CD4-positive, alpha-beta T cell treated with Interleukin-1 beta for 1 hour (primary cell): ENCODE results near the gene SLC7A14.

Source experiments
- DNase-seq, 2 donors: peaks; one replicate each; pipeline ENCODE4 v3.0.0-alpha.2; 2020 to 2022

SLC7A14 gene

DNA sequence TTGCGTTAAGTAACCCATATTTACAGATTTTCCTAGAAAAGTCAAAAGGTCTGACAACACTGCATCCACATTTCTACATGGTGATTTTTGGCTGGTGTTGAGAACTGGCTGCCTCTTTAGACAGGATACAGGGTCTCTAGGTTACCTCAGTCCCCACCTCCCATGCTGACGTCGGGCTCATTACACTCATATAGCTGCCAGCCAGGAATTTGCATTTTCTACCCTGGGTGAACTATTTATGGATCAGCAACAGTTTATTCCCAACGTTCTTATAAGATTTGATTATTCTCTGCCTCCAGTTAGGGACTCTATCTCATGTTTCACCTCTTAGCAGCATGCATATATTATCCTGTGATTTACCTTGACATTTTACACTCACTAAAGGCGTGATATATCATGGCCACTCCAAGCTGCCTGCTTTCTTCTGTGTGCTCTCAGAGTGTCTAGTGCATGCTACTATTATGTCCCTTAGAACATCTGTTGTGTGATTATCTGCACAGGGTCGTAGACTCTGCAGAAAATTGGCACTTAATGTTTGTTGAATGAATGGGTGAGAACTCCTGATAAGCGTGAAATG is 118.2 kb downstream of the SLC7A14 start:
- DNase-seq = no peak

DNA sequence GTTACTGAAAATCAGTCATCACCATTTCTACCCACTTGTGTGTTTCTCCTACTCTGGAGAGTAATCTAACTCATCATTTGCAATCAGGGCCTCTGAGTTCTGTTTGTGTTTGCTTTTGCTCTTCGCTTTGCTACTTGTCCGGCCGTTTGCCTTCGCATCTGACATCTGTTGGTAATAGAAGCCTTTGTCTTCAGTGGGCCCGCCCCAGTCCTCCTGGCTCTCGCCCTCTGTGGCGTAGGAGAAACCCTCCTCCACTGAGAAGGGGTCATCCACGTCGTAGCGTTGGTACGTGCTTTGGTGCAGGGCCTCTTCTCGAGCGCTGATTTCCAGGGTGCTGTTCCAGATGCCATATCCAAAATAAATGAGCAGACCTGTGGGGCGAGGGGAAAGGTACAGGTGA is 118.9 kb downstream of the SLC7A14 start:
- no peak for DNase-seq

DNA sequence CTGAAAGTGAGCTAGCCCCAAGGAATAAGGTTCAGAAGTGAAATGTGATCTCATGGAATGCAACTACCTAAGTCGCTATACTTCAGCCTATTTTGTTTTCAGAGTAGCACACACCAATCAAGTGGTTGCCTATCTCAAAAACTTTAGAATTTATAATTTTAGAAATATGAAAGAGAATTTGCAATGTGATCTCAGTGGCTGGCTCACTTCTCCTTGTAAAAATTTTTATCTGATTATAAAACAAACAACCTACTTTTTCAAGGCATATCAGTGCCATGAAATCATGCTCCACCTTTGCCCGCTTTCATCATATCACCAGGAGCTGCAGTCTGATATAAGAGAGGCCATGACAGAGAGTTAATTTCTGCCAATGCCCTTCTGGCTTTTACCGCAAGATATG is 119.9 kb downstream of the SLC7A14 start:
- no peak for DNase-seq

DNA sequence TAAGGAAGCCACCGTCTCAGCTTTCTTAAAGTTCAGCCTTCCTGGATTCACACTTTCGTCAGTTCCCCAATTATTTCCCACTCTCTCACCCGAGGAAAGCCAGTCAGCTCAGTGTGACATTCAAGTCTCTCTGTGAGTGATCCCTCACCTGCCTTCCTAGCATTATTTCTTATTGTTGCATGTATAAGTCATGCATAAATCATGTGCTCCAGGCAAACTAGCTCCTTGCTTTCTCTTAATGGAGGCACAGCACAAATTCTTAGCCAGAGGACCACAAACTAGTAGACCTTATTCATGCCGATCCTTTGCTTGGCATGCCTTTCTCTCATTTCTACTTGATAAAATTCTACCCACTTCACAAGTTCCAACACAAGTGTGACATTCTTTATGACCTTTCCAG is 122.9 kb downstream of the SLC7A14 start:
- no peak for DNase-seq

DNA sequence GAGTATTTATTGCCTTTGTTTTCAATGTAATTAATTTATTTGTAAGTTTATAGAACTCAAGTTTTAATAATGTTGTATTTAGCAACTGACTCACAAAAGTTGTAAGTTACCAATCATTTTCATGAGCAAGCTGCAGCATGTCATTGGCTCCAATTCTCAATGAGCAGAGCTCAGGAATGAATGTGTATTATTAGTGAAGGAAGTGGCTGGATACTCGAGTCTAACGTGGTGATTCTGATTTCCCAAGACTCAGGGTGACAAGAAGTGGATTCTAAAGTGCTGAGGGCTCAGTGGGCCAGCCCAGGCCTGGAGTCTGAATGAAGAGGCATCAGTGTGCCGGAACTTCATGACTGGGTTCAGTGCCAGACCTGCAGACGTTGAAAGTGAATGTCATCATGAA is 127.6 kb downstream of the SLC7A14 start:
- DNase-seq = no peak

DNA sequence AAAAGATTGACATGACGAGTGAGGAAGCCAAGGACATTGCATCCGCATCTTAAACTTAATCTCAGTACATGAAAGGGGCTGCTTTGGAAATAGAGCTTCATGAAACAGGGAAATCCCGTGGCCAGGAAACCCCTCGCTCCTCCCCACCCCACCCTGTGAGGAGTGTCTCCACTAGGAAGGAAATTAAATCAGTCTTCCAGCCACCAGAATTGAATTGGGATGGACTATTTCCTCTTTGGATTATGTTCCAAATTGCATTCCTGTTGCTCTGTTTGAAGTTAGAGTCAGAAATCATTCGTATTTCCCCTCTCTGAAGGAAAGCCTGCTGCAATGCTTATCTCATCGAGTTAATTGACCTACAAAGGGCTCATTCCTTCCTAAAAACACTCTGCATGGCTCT is 131.4 kb downstream of the SLC7A14 start:
- DNase-seq = no peak

DNA sequence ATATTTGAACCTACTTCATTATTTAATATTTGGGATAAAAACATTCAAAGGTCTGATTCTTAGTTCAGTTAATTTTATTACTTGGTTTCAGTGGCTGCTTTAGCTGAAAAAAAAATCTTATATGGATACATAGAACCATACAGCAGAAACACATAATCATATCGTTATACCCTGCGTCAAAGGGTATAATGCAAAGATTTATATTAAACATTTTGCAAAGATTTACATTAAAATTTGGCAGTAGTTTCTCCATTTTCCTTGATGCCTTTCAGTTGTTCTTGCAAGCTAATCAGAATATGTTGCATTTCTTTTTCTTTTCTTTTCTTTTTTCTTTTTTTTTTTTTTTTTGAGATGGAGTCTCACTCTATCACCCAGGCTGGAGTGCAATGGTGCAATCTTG is 135.8 kb downstream of the SLC7A14 start:
- DNase-seq = no peak

DNA sequence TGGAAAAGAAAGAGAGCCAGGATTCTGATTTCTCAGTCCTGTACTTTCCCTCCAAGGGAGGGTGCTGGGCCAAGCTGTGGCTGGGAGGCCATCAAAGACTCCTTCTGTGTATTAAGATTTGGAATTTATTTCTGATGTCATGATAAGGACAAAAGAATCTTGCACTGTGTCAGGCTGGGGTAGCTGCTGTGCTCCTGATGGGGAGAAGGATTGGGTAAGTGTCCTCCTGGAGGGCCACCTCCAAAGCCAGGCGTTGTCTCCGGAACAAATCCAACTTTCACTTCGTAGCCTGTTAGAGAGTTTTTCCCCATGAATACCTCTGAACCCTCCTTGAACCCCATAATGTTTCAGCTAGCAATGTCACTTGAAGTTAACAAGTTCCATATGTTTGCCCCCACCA is 137.3 kb downstream of the SLC7A14 start:
- DNase-seq = no peak

DNA sequence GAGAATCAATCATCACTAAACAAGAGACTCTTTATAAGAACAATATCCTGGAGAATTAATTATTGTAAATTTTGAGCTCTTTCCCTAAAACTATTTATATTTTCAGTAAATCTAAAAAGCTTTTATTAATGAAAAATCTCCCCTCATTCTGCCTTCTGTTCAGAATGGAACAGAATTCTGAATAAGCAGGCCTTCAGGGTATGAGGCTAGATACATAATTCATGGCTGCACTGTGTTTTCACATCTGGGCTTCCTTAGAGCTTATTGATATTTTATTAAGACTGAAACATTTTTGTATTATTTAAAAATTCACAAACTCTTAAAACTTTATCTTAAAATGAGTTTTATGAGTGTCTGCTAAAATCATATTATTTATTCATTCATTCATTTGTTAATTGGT is 142.4 kb downstream of the SLC7A14 start:
- no peak for DNase-seq

DNA sequence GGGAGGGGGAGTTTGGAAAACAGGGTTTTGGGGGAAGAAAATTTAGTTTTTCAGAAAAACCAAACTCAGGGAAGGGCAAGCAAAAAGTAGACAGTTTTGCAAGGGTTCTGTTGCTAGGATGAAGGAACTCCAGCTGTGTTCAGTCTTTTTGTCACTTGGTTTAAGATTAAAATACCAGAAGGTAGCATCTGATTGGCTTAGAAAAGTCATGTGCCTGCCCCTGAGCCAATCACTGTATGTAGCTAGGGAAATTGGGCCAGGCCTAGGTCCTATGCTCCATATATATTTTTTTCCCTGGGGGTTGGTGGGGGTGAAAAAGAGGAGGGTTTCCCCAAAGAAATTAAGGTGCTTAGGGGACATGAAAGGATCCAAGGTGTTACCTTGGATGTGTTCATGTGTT is 142.9 kb downstream of the SLC7A14 start:
- no peak for DNase-seq

DNA sequence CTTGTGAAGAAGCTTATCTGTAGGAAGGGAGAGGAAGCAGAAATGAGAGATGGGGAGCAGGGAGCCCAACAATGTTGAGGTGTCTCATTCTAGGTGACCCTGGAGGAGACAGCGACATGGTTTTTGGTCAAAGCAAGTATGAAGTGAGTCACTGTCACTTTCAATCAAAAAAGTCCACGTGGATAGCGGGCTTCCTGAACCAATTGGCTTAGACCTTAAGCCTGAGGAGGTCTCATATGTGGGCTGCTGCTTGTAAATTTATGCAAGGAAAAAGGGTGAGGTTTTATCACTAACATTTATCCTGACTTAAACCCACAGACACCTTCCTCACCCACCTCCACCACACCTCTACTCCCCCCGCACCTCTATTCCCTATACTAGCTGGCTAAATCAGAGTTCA is 144.5 kb downstream of the SLC7A14 start:
- DNase-seq = no peak

DNA sequence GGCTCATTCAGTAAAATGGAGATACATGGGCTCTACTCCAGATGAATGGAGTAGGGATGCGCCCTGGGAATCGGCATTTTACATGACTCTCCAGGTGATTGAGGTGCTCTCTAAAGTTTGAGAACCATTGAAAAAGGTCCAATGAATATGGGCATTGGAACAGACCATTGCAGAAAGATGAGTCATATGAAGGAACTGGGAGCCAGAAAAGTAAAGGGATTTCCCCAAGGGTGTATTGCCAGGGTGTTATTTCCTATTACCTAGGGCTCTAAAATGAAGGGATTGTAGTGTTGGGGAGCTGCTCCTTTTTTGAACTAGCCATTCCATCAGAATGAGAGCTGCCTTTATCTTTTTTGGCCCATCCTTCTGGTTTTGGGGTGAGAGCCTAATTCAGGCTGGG is 145.5 kb downstream of the SLC7A14 start:
- DNase-seq = no peak

DNA sequence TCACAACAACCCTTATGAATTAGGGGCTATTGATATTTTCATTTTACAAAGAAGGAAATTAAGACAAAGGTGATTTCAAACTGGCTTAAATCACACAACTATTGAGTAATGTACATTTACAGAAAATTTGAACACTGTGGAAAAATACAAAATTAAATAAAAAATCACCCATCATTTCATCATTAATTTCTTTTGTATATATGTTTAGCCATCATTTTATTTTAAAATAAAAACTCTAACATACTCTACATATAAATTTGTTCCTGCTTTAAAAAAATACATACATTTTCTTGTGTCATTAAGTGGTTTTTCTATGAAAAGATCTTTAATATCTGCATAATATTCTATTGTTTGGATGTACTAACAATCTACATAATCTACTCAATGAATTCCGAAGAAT is 147.0 kb downstream of the SLC7A14 start:
- no peak for DNase-seq

DNA sequence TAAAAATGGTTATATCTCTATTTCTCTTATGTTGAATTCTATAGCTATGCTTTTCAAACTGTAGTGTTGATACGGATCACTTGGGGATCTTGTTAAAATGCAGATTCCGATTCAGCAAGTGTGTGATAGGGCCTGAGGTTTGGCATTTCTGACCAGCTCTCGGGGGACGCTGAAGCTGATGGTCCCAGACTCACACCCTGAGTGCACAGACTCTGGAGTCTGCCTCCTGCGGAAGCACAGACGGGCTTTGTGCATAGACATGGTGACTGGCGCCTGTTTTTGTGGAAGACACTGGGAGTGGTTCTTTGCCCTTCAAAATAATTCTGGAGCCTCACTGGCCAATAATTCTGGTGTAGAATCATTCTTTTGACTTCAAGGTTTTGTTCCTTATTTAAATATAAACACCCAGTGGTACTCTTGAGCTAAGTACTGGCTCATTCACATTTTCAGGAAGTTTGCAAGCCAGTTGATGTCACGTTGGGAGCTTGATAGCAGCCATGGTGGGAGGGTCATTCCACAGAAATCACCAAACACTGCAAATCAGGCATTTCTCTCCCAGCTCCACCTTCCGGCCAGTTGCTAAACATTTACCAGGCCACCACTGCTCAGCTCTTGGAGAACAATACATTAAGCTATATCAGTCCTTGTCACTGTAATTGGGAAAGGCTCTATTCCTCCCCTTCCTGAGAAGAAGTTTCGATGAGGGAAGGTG is 148.0 kb downstream of the SLC7A14 start:
- DNase-seq = no peak

DNA sequence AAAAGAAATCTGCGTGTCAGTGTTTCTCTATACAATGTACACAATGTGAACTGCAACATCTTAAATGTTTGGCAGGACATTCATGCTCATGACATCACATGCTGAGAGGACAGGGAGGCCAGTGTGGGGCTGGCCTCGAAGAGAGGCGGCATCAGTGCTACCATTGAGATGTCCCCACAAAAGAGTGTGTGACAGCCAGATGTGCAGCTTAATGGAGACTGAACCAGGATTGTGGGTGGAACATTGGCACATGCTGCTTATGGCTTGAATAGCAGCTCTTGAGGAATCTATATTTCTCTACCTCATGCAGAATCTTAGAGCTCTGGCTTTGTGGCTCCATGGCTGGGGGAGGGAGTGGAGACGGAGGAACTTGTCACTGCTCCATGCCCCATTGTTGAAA is 148.7 kb downstream of the SLC7A14 start:
- no peak for DNase-seq

DNA sequence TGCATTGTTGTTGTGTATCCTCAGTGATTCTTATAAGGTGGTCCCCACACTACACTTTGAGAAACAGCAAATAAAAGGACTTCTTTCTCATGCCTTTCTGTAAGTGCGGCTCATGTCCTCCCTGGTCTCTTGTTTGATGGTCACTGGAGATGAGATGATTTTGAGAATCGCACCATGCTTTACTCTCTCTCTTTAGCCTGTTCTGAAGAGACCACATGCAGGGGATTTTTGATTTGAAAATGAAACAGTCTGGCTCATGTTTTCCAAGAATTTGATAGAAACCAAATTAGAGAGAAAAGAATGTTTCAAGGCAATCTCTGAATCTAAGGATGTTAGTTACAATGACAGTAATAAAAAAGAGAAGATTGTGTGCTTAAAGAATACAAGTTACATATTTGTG is 149.2 kb downstream of the SLC7A14 start:
- DNase-seq = no peak

DNA sequence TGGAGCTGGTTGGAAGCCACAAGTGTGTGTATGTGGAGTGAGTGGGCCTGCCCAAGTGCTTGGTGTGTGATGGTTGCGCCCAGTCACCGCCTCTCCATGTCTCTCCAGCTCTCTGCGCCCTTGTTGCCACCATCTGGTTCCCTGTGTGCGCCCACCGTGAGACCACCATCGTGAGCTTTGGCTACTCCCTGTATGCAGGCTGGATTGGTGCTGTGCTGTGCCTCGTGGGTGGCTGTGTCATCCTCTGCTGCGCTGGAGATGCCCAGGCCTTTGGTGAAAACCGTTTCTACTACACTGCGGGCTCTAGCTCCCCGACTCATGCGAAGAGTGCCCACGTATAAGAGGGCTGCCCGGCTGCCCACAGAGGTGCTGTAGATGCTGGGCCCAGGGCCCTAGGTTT is 153.5 kb downstream of the SLC7A14 start:
- no peak for DNase-seq

DNA sequence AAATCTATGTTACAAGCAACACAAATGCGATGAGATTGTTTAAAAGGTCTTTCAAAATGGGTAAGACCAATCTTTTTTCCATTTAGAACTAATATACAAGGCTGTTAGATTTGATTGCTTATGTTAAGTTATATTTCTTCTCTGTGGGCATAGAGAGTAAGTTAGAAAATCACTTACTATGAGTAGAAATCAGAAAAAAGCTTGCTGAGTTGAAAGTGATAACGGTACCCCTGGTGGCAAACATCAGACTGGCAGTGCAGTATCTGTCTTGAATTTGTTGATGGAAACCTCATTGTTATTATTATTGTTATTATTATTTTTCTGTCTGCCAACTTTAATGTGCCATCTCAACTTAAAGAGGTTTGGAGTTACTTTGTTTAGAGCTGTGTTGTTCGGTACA is 154.8 kb downstream of the SLC7A14 start:
- no peak for DNase-seq

DNA sequence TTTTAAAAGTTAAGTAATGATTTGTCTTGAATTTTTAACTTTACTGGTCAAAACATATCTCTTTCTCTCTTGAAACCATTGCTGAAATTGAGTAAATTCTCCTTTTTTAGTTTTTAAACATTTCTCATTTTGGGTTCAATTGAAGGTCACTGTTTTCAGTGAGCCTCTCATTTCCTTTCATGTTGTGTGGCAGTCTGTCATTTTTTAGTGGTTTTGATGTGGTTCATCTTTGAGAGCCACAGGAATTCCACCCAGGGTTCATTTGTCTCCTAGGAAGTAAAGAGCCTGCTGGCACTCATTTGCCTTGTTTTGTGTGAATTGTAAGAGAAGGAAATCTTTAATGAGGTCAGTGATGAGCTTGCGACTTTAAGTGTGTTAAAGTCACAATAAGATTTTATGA is 156.8 kb downstream of the SLC7A14 start:
- no peak for DNase-seq

DNA sequence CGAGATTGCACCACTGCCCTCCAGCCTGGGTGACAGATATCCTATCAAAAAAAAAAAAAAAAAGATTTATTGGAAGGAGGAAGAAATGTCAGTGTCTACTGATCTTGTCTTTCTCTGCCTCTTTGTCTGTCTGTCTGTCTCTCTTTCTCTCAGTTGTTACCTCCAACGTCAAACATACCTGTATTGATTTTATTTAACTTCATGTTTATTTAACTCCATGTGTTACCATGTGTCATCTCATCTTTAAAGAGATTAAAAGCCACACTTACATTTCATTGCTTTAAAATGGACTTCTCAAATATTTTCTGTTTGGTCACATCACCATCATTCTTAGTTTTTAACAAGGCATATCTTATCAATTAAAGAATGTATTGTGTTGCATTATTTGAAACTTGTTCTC is 157.8 kb downstream of the SLC7A14 start:
- no peak for DNase-seq

DNA sequence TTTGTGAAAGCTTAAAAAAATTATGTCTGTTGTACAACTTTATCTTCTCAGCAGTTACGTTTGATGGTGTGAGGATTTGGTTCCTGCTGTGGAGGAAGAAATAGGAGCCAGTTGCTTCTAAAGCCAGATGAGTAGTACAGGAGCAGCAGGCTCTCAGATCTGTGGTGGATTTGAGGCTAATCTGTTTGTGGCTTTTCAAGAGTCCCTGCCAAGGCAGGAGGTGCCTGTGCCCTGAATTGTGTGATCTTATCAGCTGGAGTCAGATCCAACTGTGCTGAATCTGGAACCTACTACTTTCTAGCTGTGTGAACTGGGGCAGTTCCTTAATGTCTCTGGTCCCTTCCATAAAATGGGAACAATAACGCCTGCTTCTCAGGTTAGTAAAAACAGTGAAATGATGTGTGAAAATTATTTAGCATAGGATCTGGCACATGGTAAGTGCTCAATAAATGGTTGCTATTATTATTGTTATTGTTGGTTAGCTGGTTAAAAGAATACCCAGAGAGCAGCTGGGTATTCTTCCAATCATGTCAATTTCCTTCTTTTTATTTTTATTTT is 159.6 kb downstream of the SLC7A14 start:
- no peak for DNase-seq

DNA sequence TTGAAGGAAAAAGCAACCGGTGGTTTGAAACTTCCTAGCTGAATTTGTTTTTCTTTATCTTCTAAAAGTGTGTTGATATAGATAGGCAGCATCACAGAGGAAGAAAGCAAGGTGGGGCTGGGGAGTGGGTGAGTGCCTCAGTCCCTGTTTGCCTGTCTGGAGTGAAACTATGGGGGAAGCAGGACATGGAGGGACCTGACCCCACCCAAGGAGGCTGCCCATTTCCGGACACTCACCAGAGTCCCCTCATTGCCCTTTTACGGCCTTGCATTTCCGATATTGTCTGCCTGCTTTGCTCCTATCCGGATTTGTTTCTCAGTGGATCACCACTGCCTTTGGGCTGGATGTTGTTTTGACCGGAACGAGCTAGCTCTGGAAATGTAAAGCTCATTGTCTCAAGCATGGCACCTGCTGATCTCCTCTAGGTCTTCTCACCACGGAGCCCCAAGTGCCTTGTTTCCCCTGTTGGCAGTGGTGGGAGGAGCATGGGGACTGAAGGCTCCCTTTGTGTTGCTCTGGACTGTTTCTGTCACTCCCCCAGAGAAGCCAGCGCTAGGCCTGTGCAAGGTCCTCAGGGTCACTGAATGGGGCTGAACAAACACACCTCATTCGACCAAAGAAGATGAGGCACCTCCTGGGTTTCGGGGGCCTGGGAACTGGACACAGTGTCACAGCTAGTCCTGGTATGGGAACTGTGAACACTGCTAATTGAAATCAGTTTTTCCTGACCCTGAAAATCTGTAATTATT is 160.2 kb downstream of the SLC7A14 start:
- no peak for DNase-seq

DNA sequence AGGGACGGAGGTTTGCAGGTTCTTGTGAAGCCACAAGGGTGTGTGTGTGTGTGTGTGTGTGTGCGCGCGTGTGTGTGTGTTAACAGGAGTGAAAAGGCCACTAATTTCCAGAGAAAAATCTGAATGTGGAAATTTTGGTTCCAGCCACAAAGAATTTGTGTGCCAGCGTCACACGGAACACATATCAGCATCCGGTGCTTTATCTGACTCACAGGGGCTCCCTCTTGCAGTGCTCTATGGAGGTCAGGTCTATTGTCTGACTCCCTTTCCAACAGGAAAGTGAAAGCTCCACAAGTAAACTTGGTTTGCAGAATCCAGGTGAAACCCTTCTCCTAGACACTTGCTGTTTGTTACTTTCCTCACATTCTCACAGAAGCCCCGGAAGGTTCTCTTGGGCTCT is 161.0 kb downstream of the SLC7A14 start:
- DNase-seq = no peak

DNA sequence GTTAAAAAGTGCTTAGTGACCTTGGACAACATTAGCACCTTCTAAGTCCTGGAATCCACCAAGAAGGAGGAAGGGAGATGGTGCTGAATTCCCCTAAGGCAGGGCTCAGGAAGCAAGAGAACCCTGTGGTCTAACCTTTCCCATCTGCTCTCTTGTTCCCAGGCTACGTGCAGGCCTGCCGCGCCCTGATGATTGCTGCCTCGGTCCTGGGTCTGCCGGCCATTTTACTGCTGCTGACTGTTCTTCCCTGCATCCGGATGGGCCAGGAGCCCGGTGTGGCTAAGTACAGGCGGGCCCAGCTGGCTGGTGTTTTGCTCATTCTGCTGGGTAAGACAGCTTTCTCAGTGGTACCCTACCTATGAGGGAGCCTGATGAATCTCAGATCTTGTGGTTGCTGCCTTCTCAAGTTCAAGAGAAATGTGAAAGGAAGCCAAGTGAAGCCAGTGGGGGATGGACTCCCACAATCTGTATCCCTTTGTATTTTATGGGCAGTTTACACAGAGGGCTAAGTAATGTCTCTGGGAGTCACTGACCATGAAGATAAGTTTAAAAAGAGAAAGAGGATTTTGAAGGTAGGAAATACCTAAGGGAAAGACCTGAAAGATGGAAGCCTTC is 162.8 kb downstream of the SLC7A14 start:
- no peak for DNase-seq
